Measurements from ENCODE around the gene HES7.
A peak's percentile ranks its signal among the peaks of the same experiment; 100 is the strongest.
"Not testable (repeated sequence)": the region's sequence is repeated elsewhere in the genome, so short reads cannot be mapped to it uniquely, and the experiment has no call there.

HES7 gene

DNA sequence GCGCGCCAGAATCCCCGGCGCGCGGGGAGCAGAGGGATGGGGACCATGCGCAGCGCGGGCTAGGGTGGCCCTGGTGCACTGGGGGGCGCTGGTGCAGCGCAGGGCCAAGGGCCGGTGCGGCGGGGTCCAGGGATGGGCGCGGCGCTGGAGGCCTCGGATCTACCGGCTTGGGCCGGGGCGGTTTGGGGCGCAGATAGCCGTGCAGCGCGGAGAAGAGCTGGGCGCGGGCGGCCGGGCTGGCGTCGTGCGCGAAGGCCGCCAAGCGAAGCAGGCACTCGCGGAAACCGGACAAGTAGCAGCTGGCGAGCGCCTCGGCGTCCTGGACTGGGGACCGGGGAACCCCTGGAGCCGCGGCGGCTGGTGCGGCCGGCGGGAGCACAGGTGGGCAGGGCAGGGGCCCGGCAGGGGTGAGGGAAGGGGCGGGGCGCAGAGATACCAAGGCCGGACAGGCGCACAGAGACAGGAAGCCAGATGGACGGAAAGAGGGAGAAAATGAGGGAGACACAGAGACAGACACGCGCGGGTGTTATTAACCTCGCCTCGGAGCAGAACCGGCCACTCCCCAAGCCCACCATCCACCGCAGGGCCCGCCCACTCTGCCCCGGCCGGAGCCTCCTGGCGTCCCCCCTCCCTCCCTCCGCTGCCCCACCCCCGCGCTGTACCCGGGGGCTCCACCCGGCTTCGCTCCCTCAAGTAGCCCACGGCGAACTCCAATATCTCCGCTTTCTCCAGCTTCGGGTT lies 2.1 kb downstream of the HES7 start:
- DNase-seq: peak; percentile 91

DNA sequence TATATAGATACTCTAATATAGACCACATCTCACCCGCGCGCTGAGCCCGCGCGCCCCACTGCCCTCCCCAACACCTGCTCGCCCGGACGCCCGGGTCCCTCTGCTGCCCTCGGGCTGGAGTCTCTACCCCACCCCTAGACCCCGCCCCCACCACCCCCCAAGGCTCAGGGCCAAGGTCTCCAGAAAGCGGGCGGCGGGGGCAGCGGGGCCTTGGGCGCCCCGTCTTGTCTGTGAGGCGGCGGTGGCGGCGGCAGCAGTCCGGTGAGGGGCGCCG lies 2.6 kb downstream of the HES7 start:
- no peak for DNase-seq

GRCh38 chr17:8120520-8121406 lies 3.1 kb downstream of the HES7 start:
- DNase-seq: peak; percentile 95

DNA sequence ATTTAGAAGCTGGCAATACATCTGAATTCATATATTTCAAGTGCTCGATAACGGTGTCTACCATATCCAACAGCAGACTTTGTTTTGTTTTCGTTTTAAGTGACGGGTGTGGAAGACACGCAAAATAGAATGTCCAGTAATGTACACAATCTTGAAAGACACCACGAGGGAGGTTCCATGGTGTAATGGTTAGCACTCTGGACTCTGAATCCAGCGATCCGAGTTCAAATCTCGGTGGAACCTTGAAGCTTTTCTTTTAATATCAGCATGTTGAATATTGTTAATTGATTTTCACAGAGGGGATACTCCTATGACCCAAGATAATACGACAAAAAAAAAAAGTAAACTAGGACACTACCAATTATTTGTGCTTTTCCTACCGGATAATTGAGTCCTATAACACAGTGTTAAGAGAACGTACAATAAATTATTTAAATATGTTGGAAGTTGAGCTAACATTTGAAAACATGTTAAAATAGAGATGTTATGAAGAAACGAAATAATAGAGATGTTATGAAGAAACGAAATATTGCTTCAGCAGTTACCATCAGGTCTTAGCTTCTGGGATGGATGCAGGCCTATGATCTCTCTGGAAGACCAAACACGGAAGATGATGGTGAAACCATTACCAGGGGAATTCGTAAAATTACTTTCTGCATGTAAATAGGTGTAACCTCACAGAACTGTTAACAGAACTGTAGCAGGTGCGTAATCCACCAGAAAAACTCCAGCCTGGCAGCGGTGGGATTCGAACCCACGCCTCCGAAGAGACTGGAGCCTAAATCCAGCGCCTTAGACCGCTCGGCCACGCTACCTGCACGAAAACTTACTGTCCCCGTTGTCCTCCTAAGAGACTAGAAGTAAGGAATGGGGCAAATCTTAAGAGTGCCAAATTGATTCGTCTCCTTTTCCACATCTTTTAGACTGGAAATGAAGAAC lies 4.1 kb downstream of the HES7 start:
- DNase-seq: peak; percentile 99

- DNase-seq: peak; percentile 98
These were observed 4.9 kb downstream of the HES7 start for GRCh38 chr17:8118769-8119580.

DNA sequence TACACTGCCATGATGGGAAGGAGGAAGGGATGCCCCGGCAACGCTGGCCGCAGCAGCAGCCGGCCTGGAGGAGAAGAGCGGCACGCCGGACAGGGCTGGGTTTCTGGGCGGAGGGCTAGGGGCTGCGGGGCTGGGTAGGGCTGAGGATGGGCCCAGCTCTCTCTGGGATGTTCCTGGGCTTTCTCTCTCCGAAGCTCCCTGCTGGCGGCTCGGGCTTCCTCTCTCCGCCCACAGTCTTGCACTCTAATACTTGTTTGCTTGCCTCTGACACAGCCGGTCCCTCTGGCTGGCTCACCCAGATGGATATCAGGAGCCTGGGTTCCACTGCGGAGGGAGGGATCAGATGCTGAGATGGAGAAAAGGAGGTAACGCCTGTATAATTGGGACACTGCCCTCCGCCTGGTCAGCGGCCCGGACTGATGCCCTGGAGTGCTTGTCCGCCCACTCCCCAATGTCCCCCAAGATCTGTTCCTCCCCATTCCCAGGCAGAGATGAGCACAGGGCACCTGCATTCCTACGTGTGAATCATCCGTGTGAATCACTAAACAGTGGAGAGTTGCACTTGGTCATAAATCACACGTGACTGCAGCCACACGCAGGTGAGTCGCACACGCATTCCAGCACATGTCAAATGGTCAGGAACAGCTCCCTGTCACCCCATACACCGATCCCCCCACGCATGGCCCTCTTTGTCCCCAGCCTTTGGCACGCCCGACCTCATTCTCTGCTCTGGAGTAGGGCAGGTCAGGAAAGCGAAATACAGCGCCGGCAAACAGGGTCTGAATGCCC lies 5.7 kb downstream of the HES7 start, which contains the start of gene ALOXE3:
TSS of gene ALOXE3 (minus strand) at position 535 of the 789 bp plus-strand sequence. CDS start at position 11, 524 bp downstream.
- no peak for DNase-seq

DNA sequence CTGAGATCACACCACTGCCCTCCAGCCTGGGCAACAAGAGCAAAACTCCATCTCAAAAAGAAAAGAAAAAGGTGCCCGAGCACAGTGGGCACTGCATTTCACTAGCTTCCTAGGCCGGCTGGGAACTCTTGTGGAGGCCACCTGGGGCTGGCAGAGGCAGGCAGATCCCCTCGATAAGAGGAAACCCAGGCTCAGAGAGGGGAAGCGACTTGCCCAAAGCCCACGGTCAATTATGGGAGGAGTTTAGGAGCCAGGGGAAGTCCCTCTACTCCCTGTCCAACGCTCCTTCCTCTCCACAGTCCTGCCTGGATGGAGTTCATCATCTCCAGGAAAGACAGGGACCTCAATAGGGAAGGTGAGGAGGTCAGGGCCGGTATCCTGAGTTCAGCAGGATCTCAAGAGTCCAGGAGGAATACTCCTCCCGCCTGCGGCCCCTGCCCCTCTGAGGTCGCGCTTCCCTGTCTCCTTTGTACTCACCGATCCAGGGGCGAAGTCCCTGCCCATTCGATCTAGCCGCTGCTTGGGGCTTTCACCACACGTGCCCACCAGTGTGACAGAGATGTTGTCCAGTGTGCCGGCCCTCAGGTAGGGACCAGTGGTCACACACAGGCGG lies 6.4 kb downstream of the HES7 start:
- DNase-seq: no peak

- no peak for DNase-seq
These were observed 7.1 kb downstream of the HES7 start for GRCh38 chr17:8116776-8117175.

DNA sequence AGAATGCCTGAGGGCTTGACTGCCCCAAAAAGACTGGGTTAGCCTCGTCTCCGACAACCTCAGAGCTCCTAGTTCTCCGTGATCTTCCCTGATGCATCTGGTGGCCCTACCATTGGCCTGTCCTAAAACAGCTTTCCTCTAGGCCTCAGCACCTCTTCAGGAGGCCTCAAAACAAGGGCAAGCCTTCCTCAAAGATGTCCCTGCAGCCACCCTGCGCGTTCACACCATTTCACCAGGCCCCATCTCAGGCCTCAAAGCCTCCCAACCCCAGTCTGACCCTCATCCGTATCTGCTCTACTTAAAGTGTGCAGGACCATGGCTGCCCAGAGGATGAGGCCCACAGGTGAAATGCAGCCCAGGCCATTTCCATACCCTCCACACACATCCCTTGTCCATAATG lies 13.0 kb downstream of the HES7 start:
- no peak for DNase-seq

- no peak for DNase-seq
These were observed 13.5 kb downstream of the HES7 start for GRCh38 chr17:8110456-8110804.

DNA sequence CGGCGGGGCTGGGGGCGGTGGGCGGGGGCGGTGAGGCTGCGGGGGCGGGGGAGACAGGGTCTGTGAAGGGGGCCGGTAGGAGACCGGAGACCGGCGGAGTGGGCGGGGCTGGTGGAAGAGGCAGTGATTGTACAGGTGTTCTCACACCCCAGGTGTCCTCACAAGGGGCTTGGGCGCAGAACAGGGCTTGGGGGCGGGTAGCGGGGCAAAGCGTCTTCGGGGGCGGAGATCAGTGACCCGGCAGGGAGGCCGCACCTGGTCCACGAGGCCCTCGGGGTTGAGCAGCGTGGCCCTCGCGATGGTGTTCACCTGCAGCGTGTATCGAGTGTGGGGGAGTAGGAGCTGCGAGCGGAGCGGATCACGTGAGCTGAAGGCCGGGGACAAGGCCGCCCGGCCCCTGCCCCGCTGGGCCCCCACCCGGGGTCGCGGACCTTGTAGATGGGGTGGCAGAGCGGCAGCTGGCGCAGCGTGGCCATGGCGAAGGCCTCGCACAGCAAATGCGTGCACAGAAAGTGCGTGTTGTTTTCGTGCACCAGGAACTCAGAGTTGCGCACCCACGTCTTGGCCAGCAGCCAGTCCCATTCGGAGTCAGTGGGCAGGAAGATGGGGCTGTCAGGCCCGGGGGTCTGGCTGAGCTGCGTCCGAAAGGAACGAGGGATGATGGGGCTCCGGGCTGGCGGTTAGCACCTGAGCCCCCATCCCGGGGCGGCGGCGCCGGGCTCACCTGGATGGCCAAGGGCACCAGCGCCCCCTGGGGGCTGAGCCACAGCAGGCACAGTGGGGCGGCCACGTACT lies 14.0 kb downstream of the HES7 start:
- peak; percentile 42 for DNase-seq

GRCh38 chr17:8108972-8109660 lies 14.8 kb downstream of the HES7 start:
- DNase-seq: no peak

DNA sequence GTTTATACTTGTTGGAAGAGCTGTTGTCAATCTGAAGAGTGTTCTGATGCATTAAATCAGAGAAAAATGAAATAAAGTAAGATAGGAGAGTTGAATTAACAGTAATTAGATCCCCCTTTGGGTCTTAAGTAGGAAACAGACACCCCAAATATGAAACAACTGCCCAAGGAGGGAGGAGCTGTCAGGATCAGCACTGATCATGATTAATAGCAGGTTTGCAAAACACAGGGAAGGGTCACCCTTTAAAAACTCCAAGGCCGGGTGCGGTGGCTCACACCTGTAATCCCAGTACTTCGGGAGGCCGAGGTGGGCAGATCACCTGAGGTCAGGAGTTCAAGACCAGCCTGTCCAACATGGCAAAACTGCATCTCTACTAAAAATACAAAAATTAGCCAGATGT lies 16.9 kb downstream of the HES7 start:
- not testable (repeated sequence) for DNase-seq

DNA sequence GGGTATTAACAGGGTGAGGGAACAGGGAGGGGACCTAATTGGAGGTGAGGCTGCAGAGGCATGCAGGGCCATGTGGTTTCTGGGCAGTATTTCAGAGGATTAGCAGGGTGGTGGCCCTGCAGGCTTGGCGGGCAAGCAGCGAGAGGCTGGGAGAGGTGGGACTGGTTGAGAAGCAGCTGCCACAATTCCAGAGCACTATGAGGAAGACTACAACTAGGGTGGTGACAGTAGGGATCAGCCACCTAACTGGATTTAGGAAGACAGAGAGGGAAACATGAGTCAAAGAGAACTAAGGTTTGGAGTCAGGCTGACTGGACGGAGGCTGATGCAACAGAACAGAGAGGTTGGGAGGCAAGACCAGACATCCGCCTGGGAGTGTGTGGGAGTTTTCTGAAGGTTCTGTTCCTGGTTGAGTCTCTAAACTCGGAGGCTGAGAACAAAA lies 17.9 kb downstream of the HES7 start:
- DNase-seq: peak; percentile 65

DNA sequence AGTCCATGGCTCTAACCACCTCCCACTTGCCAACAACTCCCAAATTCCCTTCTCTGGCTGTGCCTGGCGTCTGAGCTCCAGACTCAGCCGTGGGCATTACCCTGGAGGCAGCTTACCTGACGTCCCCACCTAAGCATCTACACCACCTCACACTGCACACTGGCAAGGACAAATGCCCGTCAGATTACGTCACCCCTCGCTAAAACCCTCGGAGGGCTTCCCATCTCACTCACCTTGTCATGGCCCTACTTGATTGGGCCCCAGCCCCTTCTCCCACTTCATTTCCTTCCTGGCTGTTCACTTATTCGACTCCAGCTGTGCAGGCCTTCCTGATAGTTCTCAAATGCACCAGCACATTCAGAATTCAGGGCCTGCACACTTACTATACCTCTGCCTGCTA lies 19.0 kb downstream of the HES7 start:
- no peak for DNase-seq

DNA sequence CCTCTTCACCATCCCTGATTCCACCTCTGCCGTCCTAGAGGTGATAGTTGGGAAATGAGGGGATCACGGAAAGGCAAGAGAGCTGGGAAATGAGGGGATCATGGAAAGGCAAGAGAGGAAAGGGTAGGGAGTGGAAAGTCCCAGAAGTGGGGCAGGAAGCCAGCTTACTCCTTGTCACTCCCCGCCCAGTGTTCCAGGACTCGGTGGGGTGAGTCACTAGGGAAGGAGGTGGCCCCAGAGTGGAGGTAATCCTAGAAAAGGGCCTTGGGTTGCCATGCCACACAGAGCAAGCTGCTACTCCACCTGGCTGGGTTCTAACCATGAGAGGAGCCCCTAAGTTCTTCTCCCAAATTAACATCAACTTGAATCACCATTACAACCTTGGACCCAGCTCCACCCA lies 20.4 kb downstream of the HES7 start:
- DNase-seq: no peak

DNA sequence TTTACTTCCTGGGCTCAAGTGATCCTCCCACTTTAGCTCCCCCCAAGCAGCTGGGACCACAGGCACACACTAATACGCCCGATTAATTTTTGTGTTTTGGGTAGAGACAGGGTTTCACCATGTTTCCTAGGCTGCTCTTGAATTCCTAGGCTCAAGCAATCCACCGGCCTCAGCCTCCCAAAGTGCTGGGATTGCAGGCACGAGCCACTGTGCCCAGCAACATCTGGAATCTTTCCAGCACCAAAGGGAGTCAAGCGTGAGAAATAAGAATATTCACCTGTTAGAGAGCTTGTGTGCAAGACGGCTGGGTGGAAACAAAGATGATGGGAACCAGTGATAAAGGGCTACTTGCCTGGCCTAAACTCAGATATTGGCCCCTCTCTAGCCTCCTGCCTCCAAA lies 22.2 kb downstream of the HES7 start:
- DNase-seq: no peak

DNA sequence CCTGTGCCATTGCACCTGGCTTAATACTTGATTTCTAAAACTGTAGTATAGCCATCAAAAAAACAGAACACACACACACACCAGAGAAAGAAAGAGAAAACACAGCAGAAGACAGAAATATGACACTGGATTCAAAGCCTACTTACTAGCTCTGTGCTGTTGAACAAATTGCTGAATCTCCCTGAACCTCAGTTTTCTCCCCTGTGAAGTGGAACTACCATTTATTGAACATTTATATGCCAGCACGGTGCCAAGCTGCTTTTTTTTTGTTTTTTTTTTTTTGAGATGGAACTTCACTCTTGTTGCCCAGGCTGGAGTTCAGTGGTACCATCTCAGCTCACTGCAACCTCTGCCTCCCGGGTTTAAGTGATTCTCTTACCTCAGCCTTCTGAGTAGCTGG lies 23.1 kb downstream of the HES7 start:
- DNase-seq: no peak

- DNase-seq: peak; percentile 21
These were observed 23.8 kb downstream of the HES7 start for GRCh38 chr17:8100111-8100510.

DNA sequence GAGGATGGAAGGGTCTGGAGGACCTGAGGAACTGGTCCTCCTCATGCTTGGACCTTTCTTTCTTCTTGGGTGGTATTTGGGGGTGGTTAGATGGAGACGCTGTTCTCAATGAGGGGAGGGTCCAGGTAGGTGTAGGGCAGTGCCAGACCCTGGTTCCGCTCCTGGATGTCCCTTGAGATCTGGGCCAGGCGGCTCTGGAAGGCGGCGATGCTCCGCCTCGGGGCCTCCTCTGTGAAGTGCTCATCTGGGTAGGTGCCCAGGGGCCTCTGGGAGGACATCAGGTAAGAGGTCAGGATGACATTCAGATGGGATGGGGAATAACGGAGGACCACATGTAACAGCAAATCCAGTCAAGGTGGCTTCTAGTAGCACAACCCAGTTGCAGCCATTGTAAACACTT lies 27.4 kb downstream of the HES7 start:
- DNase-seq: no peak

Measured in OCI-M1 (cell line).